K562 (cell line): Measurements from ENCODE around the gene ADGRB3. TPM values are rescaled to one million over a fixed set of nuclear protein-coding genes. Genes with fewer than 3 reads are reported as not detected.

Source experiments
- ATAC-seq: fragments of 200-7000 bp; cut with Tn5 transposase; 3 replicates; pipeline ENCODE4 v1.9.1; 2020; ENCODE audit warnings: moderate library complexity
- BruUV-seq: library from RNA; stranded (reverse); fragments of 400-500 nt; replicated peaks from 2 replicates; lab custom pipeline; 2021; lab: Mats Ljungman, UMichigan
- CTCF ChIA-PET: fragments of 300-600 bp; formaldehyde crosslinking; extraction: SDS; loops from one replicate; lab custom pipeline; 2021; ENCODE audit warnings: low intra/inter-chr PET ratio; lab: Yijun Ruan, JAX
- POLR2A ChIA-PET: fragments of 300-600, 350-650 bp; sonication (Branson Sonifier 250); formaldehyde crosslinking; extraction: SDS; loops from one replicate; lab custom pipeline; 2021; ENCODE audit warnings: antibody characterized with exemption, inconsistent platforms; lab: Yijun Ruan, JAX
- DNase-seq, 4 experiments: peaks; one replicate each; pipeline versions ENCODE4 v3.0.0 to v3.0.0-alpha.2; 2011 to 2018; ENCODE audit warnings: low spot score in 3 of 4, mixed read lengths in 3 of 4; ENCODE audit errors: extremely low read depth in 1 of 4
- FAIRE-seq: peaks from 2 replicates; lab custom pipeline; 2011; peaks lifted over from hg19 to GRCh38; lab: Jason Lieb, UNC
- H2AFZ ChIP-seq: 2 replicates; pipeline ENCODE4 v1.6.0; 2011; ENCODE audit warnings: low read depth, low read length, control low read depth, inconsistent platforms
- H3K27ac ChIP-seq: fragments of 200-600 bp; 3 replicates; pipeline ENCODE4 v1.8.0; 2011; ENCODE audit warnings: low read depth, mild to moderate bottlenecking, control low read depth, inconsistent platforms, low read length, moderate library complexity, mixed read lengths; ENCODE audit errors: extremely low read depth
- H3K27me3 ChIP-seq, 2 experiments: fragments of 300-600 bp in 1 of 2; 2 replicates in 1 of 2; 3 replicates in 1 of 2; pipeline versions ENCODE4 v1.6.0 to v1.8.0; 2011; ENCODE audit warnings: inconsistent platforms in 2 of 2, low read length in 2 of 2, mild to moderate bottlenecking in 1 of 2, mixed read lengths in 1 of 2, moderate library complexity in 1 of 2; ENCODE audit not compliant: control insufficient read depth in 2 of 2, insufficient read depth in 2 of 2
- H3K36me3 ChIP-seq: fragments of 300-600 bp; 3 replicates; pipeline ENCODE4 v1.8.0; 2011; ENCODE audit warnings: mild to moderate bottlenecking, low read length, inconsistent platforms; ENCODE audit not compliant: control insufficient read depth, insufficient read depth
- H3K4me1 ChIP-seq, 2 experiments: fragments of 200-600 bp in 1 of 2; replicated peaks in 1 of 2; 2 replicates in 1 of 2; 3 replicates in 1 of 2; pipeline versions ENCODE4 v1.5.1 to v1.8.0; 2011; ENCODE audit warnings: inconsistent platforms in 2 of 2, low read length in 2 of 2, mild to moderate bottlenecking in 1 of 2, mixed read lengths in 1 of 2, moderate library complexity in 1 of 2; ENCODE audit not compliant: control insufficient read depth in 2 of 2, insufficient read depth in 2 of 2
- H3K4me2 ChIP-seq: 2 replicates; pipeline ENCODE4 v1.6.1; 2011; ENCODE audit warnings: low read length, control low read depth, inconsistent platforms, mixed read lengths; ENCODE audit not compliant: insufficient read depth
- H3K4me3 ChIP-seq: fragments of 200-600 bp; sonication (generic), shearing (Covaris generic); 2 replicates; pipeline ENCODE4 v1.5.1; 2016; ENCODE audit warnings: control low read depth, inconsistent platforms
- H3K79me2 ChIP-seq: fragments of 200-600 bp; 3 replicates; pipeline ENCODE4 v1.8.0; 2011; ENCODE audit warnings: low read length, inconsistent platforms; ENCODE audit not compliant: control insufficient read depth, insufficient read depth
- H3K9ac ChIP-seq, 2 experiments: 2 replicates each; pipeline versions ENCODE4 v1.6.0 to v1.6.1; 2011; ENCODE audit warnings: low read depth in 2 of 2, low read length in 2 of 2, control low read depth in 1 of 2, inconsistent platforms in 1 of 2, mild to moderate bottlenecking in 1 of 2, mixed read lengths in 1 of 2; ENCODE audit not compliant: insufficient read depth in 1 of 2
- H3K9me1 ChIP-seq: one replicate; pipeline ENCODE4 v1.6.0; 2011; ENCODE audit warnings: inconsistent platforms, mild to moderate bottlenecking, low read length, moderate library complexity; ENCODE audit not compliant: control insufficient read depth, insufficient read depth
- H3K9me3 ChIP-seq: replicated peaks from 2 replicates; pipeline ENCODE4 v1.5.1; 2011; ENCODE audit warnings: low read depth, low read length, inconsistent platforms; ENCODE audit not compliant: control insufficient read depth, insufficient read depth
- H4K20me1 ChIP-seq: replicated peaks from 2 replicates; pipeline ENCODE4 v1.6.1; 2011; ENCODE audit warnings: low read length, inconsistent platforms, mixed read lengths; ENCODE audit not compliant: control insufficient read depth, insufficient read depth
- ARNT ChIP-seq, 2 experiments: fragments of 450-650 bp; IDR thresholded peaks; 2 replicates each; pipeline ENCODE4 v1.6.1; 2016; ENCODE audit warnings: mild to moderate bottlenecking in 1 of 2
- CHAMP1 ChIP-seq: fragments of 450-650 bp; IDR thresholded peaks from 2 replicates; pipeline ENCODE4 v1.6.1; 2016; ENCODE audit warnings: mild to moderate bottlenecking
- DACH1 ChIP-seq: fragments of 450-650 bp; IDR thresholded peaks from 2 replicates; pipeline ENCODE4 v1.6.1; 2018; ENCODE audit not compliant: partially characterized antibody
- DPF2 ChIP-seq: fragments of 450-650 bp; IDR thresholded peaks from 2 replicates; pipeline ENCODE4 v1.6.1; 2016
- HDAC1 ChIP-seq, 2 experiments: fragments of 450-650 bp; IDR thresholded peaks; 2 replicates each; pipeline ENCODE4 v1.6.1; 2016 to 2017; ENCODE audit warnings: inconsistent platforms in 1 of 2, mild to moderate bottlenecking in 1 of 2, moderate library complexity in 1 of 2
- KAT7 ChIP-seq: sonication (generic); formaldehyde crosslinking; IDR thresholded peaks from 2 replicates; pipeline ENCODE4 v1.8.0; 2022; ENCODE audit warnings: missing genetic modification reagents, mild to moderate bottlenecking, borderline replicate concordance
- MTA3 ChIP-seq: fragments of 450-650 bp; formaldehyde crosslinking; IDR thresholded peaks from 2 replicates; pipeline ENCODE4 v1.6.1; 2017; ENCODE audit warnings: mild to moderate bottlenecking, borderline replicate concordance
- PKNOX1 ChIP-seq: fragments of 450-650 bp; IDR thresholded peaks from 2 replicates; pipeline ENCODE4 v1.6.1; 2016
- WGBS: fragments of 100-300 bp; shearing (Covaris generic); methylation state at CpG from one replicate; pipeline ENCODE4 v1.1.6; 2016; ENCODE audit warnings: low coverage, mixed read lengths; ENCODE audit not compliant: insufficient coverage; ENCODE audit errors: missing lambda C conversion rate; 5-methylcytosine and 5-hydroxymethylcytosine counted together
- in situ Hi-C: fragments of 300-500 bp; cut with MboI; formaldehyde crosslinking; loops from 4 replicates; pipeline ENCODE4 v1.15.0; 2018; ENCODE audit warnings: inconsistent platforms, mixed read lengths
- intact Hi-C: fragments of 100-400 bp; cut with micrococcal nuclease; formaldehyde crosslinking; loops from 2 replicates; pipeline ENCODE4 v1.14.2; 2022
- polyA plus RNA-seq, 8 experiments: library from polyadenylated mRNA; depleted of rRNA in 4 of 8; stranded (reverse) in 5 of 8; unstranded in 3 of 8; fragments of >200 nt; fragmentation: Nextera tagmentation in 2 of 8; fragmentation: Illumina TruSeq in 1 of 8; extraction: Ambion mirVana in 2 of 8; extraction: Trizol in 1 of 8; gene quantifications; 2 replicates each; pipeline versions ENCODE4 v1.2.1 to v1.2.3, GENCODE V29; 2011 to 2014; ENCODE audit warnings: inconsistent platforms in 1 of 8, missing spikeins in 1 of 8
- total RNA-seq, 7 experiments: library from RNA; depleted of rRNA in 6 of 7; stranded (reverse); fragments of >200 nt in 6 of 7; fragmentation: Illumina TruSeq in 2 of 7; extraction: Trizol in 2 of 7; gene quantifications; 2 replicates each; pipeline versions ENCODE4 v1.2.1 to v1.2.3, GENCODE V29; 2011 to 2021; ENCODE audit warnings: low replicate concordance in 1 of 7
- TF ChIP-seq, protein P1 (sequence below), 2 experiments: fragments of 450-650 bp; IDR thresholded peaks; 2 replicates each; pipeline ENCODE4 v1.6.1; 2016

ADGRB3 gene
- total and polyA plus RNA-seq, 9 of the 15 experiments (the other 6 are each of a cell fraction or from before 2014, with no cell fraction given) = 0.90 to 7.8 (median 2.4) TPM

GRCh38 chr6:68654134-68654533 lies 19.1 kb downstream of the ADGRB3 start:
- Histone ChIP-seq H4K20me1 (no peaks in the 10 kb centered on the region), H3K4me2 (peak overlapping the region; percentile 70), H3K27me3 (no peaks in the 10 kb centered on the region), H3K9me1 (no peaks in the 10 kb centered on the region), H3K4me1 (peaks cover 5 to 31% of the 10 kb centered on the region in 2 experiments), H3K9me3 (no peaks in the 10 kb centered on the region), H3K36me3 (no peaks in the 10 kb centered on the region), H2AFZ (peak overlapping the region; percentile 48), H3K9ac (peak overlapping the region in 1 of 2 experiments; percentile 76; a peak in 2 of 4 replicates), H3K27ac (peak overlapping the region; percentile 88), H3K4me3 (peak overlapping the region; percentile 19), H3K79me2 (peaks cover 69% of the 10 kb centered on the region)
- POLR2A ChIA-PET = interaction anchor here (1.0 to 2.8 kb wide), 2 partner anchors 10 to 14 kb away, joined by 5 to 13 read pairs; no protein-coding TSS in a partner anchor
- FAIRE-seq (no peak), ATAC-seq (peak; percentile 4), DNase-seq (peak in 1 of 4 experiments; percentile 11)
- TF ChIP-seq PKNOX1 = no peak
- peak; percentile 47 for TF ChIP-seq DACH1
- WGBS = 2% methylated on average over 2 of the region's 2 CpGs
- no TSS peak for BruUV-seq
- CTCF ChIA-PET = no interaction called here
- in situ Hi-C loops (loop anchor here (5.0 kb wide), 1 partner anchor 103 kb away; no protein-coding TSS in a partner anchor), intact Hi-C loops (loop anchor here (2.0 to 5.0 kb wide), 4 partner anchors 33 to 765 kb away; no protein-coding TSS in a partner anchor)

GRCh38 chr6:68655028-68655427 lies 19.9 kb downstream of the ADGRB3 start:
- H3K36me3 ChIP-seq = no peaks in the 10 kb centered on the region
- POLR2A ChIA-PET = interaction anchor here (0.7 to 2.8 kb wide), 2 partner anchors 15 to 79 kb away, joined by 3 to 13 read pairs; no protein-coding TSS in a partner anchor
- in situ Hi-C loops = no loop called here
- no peaks in the 10 kb centered on the region for H4K20me1 ChIP-seq
- peaks cover 5 to 27% of the 10 kb centered on the region in 2 experiments for H3K4me1 ChIP-seq
- H3K9me3 ChIP-seq = no peaks in the 10 kb centered on the region
- BruUV-seq = no TSS peak
- no peaks in the 10 kb centered on the region for H3K27me3 ChIP-seq
- H3K9ac ChIP-seq = peak overlapping the region in 1 of 2 experiments; percentile 76; a peak in 2 of 4 replicates
- H3K79me2 ChIP-seq = peaks cover 68% of the 10 kb centered on the region
- H3K27ac ChIP-seq = peak overlapping the region; percentile 88
- FAIRE-seq = peak; percentile 71
- 0% methylated on average over 1 of the region's 1 CpG for WGBS
- no peak for ATAC-seq
- H3K9me1 ChIP-seq = no peaks in the 10 kb centered on the region
- H3K4me2 ChIP-seq = peak overlapping the region; percentile 56
- DNase-seq = no peak
- H2AFZ ChIP-seq = peak overlapping the region; percentile 48; the same call in 1 of the 2 replicates
- intact Hi-C loops = loop anchor here (2.0 to 5.0 kb wide), 3 partner anchors 612 to 1742 kb away; no protein-coding TSS in a partner anchor
- CTCF ChIA-PET = no interaction called here
- 0 out of 2 replicates have a peak overlapping the region, but pooled peaks have one; percentile 2 for H3K4me3 ChIP-seq
- TF ChIP-seq HDAC1 (IDR thresholded peaks at IDR 0.05) (peak in 1 of 2 experiments; percentile 48; a peak in 1 of 4 replicates), DPF2 (0 out of 2 replicates have a peak, but pooled peaks have one; percentile 17), KAT7 (CRISPR knock-in tag) (0 out of 2 replicates have a peak, but pooled peaks have one; percentile 52), MTA3 (0 out of 2 replicates have a peak, but pooled peaks have one; percentile 21), ARNT (IDR thresholded peaks at IDR 0.05) (0 out of 4 replicates have a peak, but pooled peaks of 1 of the 2 experiments have one; percentile 30), CHAMP1 (0 out of 2 replicates have a peak, but pooled peaks have one; percentile 17)
- TF ChIP-seq, protein P1, sequence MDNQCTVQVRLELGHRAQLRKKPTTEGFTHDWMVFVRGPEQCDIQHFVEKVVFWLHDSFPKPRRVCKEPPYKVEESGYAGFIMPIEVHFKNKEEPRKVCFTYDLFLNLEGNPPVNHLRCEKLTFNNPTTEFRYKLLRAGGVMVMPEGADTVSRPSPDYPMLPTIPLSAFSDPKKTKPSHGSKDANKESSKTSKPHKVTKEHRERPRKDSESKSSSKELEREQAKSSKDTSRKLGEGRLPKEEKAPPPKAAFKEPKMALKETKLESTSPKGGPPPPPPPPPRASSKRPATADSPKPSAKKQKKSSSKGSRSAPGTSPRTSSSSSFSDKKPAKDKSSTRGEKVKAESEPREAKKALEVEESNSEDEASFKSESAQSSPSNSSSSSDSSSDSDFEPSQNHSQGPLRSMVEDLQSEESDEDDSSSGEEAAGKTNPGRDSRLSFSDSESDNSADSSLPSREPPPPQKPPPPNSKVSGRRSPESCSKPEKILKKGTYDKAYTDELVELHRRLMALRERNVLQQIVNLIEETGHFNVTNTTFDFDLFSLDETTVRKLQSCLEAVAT (IDR thresholded peaks at IDR 0.05) = peak; percentile 41 to 79; a peak in 2 of 4 replicates
